GM12864 (cell line): ENCODE data around the gene GDPD5.
"Not testable (repeated sequence)": the region's sequence is repeated elsewhere in the genome, so short reads cannot be mapped to it uniquely, and the experiment has no call there.

Experiments used
- DNase-seq: peaks from one replicate; pipeline ENCODE4 v3.0.0-alpha.2; 2011; ENCODE audit warnings: low read depth
- H3K4me3 ChIP-seq: 2 replicates; pipeline ENCODE4 v1.5.1; 2011; ENCODE audit warnings: mild to moderate bottlenecking, low read depth, low read length, control low read depth
- TF ChIP-seq, protein P1 (sequence below): IDR thresholded peaks from 2 replicates; pipeline ENCODE4 v1.5.1; 2011; ENCODE audit warnings: low read depth, mild to moderate bottlenecking, moderate library complexity, low read length, control low read depth, inconsistent platforms; ENCODE audit errors: missing control alignments

GDPD5 gene

GRCh38 chr11:75422248-75423231, 103.2 kb downstream of the GDPD5 start:
- DNase-seq: no peak
- TF ChIP-seq, protein P1, sequence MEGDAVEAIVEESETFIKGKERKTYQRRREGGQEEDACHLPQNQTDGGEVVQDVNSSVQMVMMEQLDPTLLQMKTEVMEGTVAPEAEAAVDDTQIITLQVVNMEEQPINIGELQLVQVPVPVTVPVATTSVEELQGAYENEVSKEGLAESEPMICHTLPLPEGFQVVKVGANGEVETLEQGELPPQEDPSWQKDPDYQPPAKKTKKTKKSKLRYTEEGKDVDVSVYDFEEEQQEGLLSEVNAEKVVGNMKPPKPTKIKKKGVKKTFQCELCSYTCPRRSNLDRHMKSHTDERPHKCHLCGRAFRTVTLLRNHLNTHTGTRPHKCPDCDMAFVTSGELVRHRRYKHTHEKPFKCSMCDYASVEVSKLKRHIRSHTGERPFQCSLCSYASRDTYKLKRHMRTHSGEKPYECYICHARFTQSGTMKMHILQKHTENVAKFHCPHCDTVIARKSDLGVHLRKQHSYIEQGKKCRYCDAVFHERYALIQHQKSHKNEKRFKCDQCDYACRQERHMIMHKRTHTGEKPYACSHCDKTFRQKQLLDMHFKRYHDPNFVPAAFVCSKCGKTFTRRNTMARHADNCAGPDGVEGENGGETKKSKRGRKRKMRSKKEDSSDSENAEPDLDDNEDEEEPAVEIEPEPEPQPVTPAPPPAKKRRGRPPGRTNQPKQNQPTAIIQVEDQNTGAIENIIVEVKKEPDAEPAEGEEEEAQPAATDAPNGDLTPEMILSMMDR: no peak
- H3K4me3 ChIP-seq: no peak overlapping the region

- TF ChIP-seq, protein P1: no peak
- no peak for DNase-seq
- no peak overlapping the region for H3K4me3 ChIP-seq
Measured at GRCh38 chr11:75421902-75422247, 103.9 kb downstream of the GDPD5 start.

GRCh38 chr11:75421035-75421602, 104.6 kb downstream of the GDPD5 start:
- no peak overlapping the region for H3K4me3 ChIP-seq
- no peak for DNase-seq
- TF ChIP-seq, protein P1: no peak

DNA sequence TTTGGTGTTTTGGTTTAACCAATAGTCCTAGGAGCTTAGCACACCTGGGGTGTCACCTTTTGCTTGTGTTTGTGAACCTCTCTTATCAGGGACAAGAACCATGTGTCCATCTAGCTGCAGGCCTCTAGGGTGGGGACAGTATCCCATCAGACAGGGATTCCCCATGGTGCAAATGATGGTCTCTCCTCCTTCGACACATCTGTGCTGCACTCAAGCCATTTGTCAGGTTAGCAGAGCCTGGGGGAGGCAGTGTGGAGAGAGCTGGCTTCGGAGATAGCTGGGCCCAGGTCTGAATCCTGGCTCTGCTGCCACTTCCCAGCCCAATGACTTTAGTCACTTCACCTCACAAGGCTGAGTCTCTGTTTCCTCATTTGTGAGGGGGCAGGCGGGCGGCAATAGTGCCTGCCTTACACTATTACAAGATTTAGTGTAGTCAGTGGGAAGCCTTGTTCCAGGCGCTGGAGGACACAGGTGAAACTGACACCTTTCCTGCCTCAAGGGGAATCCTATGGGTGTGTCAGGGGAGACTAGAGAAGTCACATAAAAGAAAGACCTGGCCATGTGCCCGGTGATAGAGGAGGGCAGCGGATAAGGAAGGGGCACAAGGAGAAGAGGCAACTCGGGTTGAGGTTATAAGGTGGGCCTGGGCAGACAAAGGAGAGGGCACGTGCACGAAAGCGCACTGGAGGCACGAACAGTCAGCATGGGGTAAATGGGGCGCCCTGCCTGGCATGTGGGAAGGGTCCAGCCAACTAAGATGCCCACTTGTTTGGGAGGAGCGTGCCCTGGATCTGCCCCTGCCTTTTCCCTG, 105.3 kb downstream of the GDPD5 start:
- TF ChIP-seq, protein P1: no peak
- no peak overlapping the region for H3K4me3 ChIP-seq
- no peak for DNase-seq

- H3K4me3 ChIP-seq: no peak overlapping the region
- DNase-seq: no peak
- TF ChIP-seq, protein P1: no peak
Measured at GRCh38 chr11:75413864-75414263, 111.9 kb downstream of the GDPD5 start.

DNA sequence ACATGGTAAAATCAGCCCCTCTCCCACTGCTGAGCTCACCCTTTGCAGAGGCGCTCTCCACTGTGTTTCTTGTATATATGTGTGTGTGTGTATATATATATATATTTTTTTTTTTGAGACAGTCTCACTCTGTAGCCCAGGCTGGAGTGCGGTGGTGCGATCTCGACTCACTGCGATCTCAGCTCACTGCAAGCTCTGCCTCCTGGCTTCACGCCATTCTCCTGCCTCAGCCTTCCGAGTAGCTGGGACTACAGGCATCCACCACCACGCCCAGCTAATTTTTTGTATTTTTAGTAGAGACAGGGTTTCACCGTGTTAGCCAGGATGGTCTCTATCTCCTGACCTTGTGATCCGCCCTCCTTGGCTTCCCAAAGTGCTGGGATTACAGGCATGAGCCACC, 112.6 kb downstream of the GDPD5 start:
- not testable (repeated sequence) for DNase-seq, H3K4me3 ChIP-seq

DNA sequence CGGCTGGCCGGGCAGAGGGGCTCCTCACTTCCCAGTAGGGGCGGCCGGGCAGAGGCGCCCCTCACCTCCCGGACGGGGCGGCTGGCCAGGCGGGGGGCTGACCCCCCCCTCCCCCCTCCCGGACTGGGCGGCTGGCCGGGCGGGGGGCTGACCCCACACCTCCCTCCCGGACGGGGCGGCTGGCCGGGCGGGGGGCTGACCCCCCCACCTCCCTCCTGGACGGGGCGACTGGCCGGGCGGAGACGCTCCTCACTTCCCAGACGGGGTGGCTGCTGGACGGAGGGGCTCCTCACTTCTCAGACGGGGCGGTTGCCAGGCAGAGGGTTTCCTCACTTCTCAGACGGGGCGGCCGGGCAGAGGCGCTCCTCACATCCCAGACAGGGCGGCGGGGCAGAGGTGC, 115.8 kb downstream of the GDPD5 start:
- DNase-seq, H3K4me3 ChIP-seq: not testable (repeated sequence)

GRCh38 chr11:75408957-75409219, 116.9 kb downstream of the GDPD5 start:
- TF ChIP-seq, protein P1: no peak
- no peak for DNase-seq

More at GRCh38 chr11:75408957-75409219, 116.9 kb downstream of the GDPD5 start:
- no peak overlapping the region for H3K4me3 ChIP-seq
